NCI-H146 treated with DMSO at 0.1 percent for 48 hours (cell line): Measurements from ENCODE around the gene SPAG17.

Experiments used
- DNase-seq: peaks from one replicate; lab custom pipeline; 2025; ENCODE audit not compliant: unreplicated experiment; lab: John Stamatoyannopoulos, UW

SPAG17 gene

DNA sequence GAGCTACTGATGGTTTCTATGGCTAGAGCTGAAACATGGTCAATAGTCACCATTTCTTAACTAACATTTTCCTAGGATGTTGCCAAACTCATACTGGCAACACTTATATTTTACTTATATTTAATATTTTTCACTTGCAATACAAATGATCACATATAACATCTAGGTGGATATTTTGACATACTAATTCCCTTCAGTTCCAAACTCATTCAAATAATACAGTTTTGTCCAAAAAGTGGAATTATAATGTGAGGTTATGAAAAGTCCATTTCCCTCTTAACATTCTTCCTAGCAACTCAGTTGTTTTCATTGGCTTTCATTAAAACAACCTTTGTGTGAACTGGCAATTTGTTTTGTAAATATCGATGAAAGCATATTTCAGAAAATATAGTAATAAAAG, 16.0 kb downstream of the SPAG17 start:
- DNase-seq, result no peak

GRCh38 chr1:118160806-118161205, 24.2 kb downstream of the SPAG17 start:
- DNase-seq, result no peak

DNA sequence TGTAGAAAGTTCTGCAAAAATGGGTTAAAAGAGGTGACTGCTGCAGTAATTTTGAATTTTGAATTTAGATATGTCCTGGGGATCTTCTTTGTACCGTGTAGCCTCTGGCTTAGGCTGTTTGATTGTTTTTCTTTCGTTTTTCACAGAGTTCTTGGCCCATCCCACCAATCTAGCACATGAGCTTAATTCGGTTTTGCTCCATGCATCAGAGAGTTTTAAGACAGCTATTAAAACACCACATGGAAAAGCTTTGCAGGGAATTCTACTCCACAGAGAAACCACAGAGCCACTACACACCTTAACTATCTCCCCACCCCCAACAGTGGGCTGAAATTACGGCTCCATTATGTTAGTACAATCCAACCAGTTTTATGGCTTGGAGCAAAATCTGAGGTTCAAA, 25.5 kb downstream of the SPAG17 start:
- no peak for DNase-seq

GRCh38 chr1:118158924-118159323, 26.1 kb downstream of the SPAG17 start:
- no peak for DNase-seq

DNA sequence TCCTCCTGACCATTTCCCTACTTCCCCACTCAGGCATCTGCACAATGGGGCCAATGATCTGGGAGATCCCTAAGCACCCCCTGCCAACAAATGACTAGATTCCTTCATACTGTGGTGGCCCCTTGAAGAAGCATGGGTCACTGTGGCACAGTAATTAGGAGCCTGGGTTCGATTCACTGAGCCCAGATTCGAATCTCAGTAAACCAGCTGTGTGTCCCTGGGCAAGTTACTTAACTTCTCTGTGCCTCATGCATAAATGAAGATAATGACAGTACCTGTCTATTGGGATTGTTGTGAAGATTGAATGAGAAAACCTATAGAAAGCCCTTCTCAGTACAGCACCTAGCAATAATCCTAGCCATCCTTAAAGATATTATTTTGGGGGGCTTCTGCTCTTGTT, 27.5 kb downstream of the SPAG17 start:
- DNase-seq, result no peak

GRCh38 chr1:118155106-118155505, 29.9 kb downstream of the SPAG17 start:
- DNase-seq, result peak; percentile 52

DNA sequence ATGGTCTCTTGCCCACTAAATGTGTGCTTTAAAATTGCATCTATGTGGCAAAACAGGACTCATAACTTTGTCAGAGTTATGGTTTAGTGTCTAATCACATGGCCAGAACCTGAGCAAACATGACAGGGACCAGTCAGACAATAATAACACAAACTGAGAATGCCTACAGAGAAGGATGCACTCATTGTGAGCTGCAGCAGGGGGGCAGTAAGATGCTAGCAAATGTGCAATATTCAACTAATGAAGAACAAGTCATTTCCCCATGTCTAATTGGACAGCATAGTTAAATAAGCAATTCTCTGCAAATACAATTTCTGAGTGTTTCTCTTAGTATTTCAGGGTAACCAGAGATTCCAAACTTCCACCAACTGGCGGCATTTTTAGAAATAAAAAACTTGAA, 30.8 kb downstream of the SPAG17 start:
- peak; percentile 35 for DNase-seq

DNA sequence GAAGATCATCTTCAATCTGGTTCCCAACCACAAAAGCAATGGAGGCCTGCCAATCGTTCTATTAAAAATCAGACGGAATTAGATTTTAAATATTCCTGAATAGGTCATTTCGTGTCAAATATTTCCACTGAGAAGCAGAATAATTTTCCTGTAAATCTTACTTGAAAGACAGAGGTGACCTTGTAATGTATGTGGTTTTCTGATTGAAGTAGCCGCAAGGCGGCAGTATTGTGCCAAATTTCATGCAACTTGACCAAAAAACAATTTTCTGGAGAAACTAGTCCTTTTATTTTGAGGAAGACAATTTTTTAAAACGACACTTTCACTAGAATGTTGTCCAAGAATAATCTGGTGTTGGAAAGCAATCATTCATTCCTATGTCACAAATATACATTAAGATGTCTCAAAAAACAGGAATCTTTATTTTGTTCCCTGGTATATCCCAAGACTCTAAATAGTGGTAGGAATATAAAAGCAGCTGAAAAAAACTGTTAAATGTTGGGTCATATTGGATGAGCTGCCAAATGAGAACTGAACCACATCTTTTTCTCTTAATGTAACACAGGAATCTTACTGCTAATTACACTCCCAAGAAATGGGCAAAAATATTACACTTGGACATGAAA, 33.6 kb downstream of the SPAG17 start:
- DNase-seq, result peak; percentile 46

DNA sequence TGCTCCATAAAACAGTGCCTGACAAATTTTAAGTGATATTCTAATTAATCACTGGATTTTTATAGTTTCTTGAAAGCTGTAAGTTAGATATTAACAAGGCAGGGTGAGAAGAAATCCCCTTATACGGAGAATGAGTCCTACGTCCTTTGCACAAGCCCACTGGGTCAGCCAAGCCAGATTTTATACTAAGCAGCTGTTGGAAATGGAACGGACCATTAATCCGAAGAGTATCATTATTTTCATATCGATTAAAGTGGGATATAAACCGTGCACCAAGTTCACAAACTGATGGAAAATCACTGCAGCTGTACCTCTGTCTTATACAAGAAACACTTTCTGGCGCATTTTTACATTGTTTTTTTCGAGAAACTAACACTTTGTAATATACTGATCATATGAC, 35.2 kb downstream of the SPAG17 start:
- DNase-seq, result no peak

DNA sequence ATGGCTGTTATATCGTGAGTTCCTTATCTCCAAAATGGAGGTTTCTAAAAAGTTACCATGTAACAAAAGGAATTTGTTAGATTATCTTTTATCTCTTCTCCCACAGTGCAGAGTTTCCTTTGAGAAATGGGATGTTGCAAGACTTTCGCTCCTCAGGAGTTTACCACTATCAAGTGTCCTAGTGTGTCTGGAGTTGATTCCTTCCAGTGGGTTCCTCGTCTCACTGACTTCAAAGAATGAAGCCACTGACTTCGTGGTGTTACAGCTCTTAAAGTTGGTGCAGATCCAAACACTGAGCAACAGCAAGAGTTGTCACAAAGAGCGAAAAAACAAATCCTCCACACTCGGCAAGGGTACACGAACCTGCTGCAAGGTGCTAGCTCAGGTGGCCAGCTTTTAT, 37.0 kb downstream of the SPAG17 start:
- DNase-seq, result no peak

DNA sequence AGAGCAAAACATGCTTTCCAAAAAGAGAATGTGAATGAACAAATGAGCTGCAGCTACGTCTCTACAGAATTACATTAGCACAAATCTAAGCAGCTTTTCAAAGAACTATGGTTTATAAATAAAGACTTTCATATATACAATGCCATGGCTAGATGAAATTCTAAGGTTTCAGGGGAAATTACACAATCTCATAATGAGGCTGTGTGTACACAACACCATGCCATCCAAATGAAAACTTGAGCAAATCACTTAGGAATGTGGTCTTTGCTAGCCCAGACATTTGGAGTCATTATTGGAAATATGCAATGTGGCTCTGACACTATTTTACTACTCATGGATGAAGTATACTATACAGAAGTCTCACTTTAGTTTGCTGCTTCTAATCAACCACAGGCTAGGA, 37.5 kb downstream of the SPAG17 start:
- no peak for DNase-seq

DNA sequence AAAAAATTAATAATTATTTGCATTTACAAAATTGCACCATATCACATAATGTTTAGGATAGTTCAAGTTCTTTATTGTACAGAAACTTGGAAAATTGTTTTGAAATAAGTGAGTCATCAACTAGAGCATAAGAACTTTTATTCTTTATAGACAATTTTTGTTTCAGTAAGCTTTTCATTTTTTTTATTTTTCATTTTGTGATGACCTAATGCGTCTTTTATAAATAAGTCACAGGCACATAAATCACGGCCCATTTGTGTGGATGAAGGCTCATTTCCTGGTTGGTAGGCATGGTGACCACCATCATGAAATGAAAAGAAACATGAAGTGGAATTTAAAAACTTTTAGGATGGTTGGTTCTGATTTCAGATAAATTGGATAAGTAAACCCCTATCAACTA, 39.3 kb downstream of the SPAG17 start:
- no peak for DNase-seq

DNA sequence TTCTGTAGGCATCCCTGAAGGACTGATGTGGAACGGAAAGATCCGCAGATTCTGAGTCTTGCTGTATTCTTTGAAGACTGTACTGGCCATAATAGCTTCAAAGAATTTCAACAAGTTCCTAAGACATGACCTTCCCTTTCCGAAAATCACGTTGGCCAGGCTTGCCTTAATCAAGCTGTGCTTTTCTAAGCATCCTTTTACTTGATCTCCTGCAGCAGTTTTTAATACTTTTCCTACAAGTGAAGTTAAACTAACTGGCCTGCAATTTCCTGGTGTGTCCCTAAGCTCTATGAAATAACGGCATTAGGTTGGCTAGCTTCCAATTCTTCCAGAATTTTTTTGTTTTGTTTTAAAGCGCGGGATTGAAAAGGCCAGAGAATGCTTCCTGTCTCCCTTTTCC, 40.3 kb downstream of the SPAG17 start:
- DNase-seq, result no peak

DNA sequence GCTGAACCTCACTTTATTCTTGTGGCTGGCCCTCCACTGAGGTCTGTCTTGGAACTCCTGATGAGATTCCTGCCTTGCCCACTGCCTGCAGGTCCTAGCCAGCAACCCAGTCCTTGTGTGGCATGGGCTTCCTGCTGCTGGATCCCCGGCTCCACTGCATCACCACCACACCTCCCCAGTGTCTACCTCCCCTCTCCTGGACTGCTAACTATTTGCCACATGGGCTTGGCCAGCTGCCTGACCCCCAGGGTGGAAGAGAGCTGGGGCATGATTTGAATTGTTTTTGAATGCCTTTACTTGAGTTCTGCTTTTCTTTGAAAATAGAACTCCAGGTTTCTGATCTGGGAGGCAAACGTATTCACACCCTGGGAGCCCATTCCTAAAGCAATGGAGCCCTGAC, 41.2 kb downstream of the SPAG17 start:
- DNase-seq, result no peak

- no peak for DNase-seq
These were observed 41.9 kb downstream of the SPAG17 start for GRCh38 chr1:118143121-118143520.

DNA sequence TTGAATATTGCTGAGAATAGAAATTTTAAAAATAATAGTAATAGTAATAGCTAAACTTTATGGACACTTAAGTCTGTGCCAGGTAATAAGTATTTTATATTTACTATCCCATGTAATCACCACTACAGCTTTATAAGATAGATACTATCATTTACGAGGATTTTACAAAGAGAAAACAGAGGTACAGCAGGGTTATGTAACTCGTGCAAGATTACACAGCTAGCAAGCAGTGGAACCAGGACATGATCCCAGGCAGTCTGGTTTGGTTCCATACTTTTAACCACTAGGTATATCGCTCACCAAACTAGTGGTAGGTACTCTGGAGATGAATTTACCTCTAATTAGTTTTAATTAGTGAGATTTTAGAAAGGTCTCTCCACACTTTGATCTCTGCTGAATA, 42.5 kb downstream of the SPAG17 start:
- DNase-seq, result no peak

GRCh38 chr1:118137900-118138299, 47.1 kb downstream of the SPAG17 start:
- DNase-seq, result no peak

DNA sequence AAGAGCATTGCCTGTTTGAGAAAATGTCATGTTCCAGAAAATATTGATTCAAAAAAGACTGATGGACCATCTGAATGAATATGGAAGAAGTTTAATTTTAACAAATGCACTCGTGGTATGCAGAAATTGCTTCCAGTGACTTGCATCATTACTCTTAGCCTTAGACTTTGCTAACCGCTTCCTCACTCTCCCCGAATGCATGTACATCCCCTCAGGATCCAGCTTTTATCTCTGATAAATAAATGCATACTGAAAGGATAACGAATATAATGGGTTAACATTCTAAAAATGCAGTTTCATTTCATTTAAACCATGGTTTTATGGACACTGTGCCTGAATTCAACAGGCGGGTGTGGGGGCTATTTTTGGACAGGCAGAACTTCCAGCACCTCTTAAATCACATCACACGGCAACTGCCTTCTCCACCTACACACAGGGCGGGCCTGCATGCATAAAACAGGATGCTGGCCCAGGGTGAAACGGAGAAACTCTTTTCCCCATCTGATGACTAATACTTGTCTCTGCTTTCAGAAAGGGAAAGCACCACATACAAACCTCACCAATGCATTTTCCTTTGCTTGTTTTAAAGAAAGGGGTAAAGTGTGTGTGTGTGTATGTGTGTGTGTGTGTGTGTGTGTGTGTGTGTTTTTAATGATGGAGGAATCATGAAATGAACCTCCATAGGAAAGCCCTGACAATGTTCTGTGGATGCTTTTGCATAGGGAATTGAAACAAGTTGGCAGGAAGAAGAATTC, 48.7 kb downstream of the SPAG17 start:
- no peak for DNase-seq

- DNase-seq, result no peak
These were observed 53.0 kb downstream of the SPAG17 start for GRCh38 chr1:118132000-118132399.

DNA sequence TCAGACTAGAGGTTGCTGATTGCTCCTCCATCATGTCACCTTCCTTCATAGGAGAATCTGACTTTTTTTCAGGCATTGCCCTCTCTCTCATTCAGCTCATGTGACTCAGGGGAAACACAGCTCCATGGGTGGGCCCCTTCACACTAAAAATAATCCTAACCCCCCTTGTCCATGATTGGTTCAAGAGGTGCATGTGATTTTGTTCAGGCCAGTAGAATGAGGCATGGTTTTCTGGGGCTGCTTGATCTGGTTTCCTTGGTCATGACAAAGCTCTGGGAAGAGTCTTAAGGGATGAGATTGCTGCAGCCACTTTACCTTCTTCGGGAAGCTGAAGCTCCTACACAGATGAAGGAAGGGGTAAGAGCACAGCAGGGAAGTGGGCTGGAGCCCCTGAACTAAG, 56.3 kb downstream of the SPAG17 start:
- DNase-seq, result no peak

DNA sequence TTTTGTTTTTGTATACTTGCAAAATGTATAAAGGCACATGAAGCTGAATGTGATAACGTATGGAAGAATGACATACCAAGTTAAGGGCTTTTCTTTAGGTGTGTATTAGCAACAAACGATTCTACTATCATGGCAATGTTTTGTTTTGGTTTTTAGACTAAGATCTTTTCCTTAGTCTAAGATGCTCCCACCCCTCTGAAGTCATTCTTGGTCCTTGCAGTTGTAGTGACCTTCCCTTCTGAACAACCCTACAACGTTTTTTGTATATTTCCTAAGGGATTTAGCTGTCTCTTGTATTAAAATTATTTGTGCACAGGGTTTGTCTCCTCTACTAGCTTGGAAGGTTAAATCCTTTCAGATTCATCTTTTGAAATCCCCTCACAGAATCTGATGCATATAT, 61.0 kb downstream of the SPAG17 start:
- DNase-seq, result no peak

- DNase-seq, result peak; percentile 48
These were observed 61.8 kb downstream of the SPAG17 start for GRCh38 chr1:118123116-118123839.
